K562 (cell line): Measurements from ENCODE around the gene PYGO2. TPM values are rescaled to one million over a fixed set of nuclear protein-coding genes. Genes with fewer than 3 reads are reported as not detected.

Experiments
- AFF1 ChIP-seq, 2 experiments: fragments of 450-650 bp; IDR thresholded peaks; 2 replicates each; pipeline ENCODE4 v1.6.1; 2018; ENCODE audit warnings: mild to moderate bottlenecking in 2 of 2, low read depth in 1 of 2; ENCODE audit not compliant: partially characterized antibody in 2 of 2
- BCLAF1 ChIP-seq, 2 experiments: fragments of 450-650 bp in 1 of 2; IDR thresholded peaks; 2 replicates each; pipeline ENCODE4 v1.6.1; 2011 to 2017; ENCODE audit warnings: low read depth in 2 of 2, antibody characterized with exemption in 1 of 2, borderline replicate concordance in 1 of 2, low read length in 1 of 2, mild to moderate bottlenecking in 1 of 2, mixed read lengths in 1 of 2; ENCODE audit not compliant: control insufficient read depth in 1 of 2
- FOXK2 ChIP-seq, 2 experiments: fragments of 450-650 bp; IDR thresholded peaks in 1 of 2; conservative IDR thresholded peaks in 1 of 2; 2 replicates each; pipeline ENCODE4 v1.6.1; 2016; ENCODE audit warnings: low read depth in 2 of 2, mild to moderate bottlenecking in 1 of 2
- HMGXB4 ChIP-seq: sonication (generic); formaldehyde crosslinking; IDR thresholded peaks from 2 replicates; pipeline ENCODE4 v1.8.1; 2023; ENCODE audit warnings: mild to moderate bottlenecking, missing genetic modification reagents
- MXI1 ChIP-seq: IDR thresholded peaks from 2 replicates; pipeline ENCODE4 v1.6.1; 2011; ENCODE audit warnings: low read depth, mild to moderate bottlenecking, improper control_type of control experiment, low read length
- NR2C2 ChIP-seq, 2 experiments: fragments of 200-800 bp in 1 of 2; sonication (Bioruptor generic) in 1 of 2; sonication (generic) in 1 of 2; formaldehyde crosslinking in 1 of 2; IDR thresholded peaks; 2 replicates each; pipeline versions ENCODE4 v1.6.1 to v1.8.0; 2016 to 2022; ENCODE audit warnings: mild to moderate bottlenecking in 1 of 2, missing compliant biosample characterization in 1 of 2, missing genetic modification characterization in 1 of 2, missing genetic modification reagents in 1 of 2
- SIN3A ChIP-seq, 2 experiments: fragments of 150-350 bp in 1 of 2; IDR thresholded peaks; 2 replicates each; pipeline ENCODE4 v1.6.1; 2011 to 2016; ENCODE audit warnings: borderline replicate concordance in 2 of 2, low read depth in 2 of 2, low read length in 2 of 2, mild to moderate bottlenecking in 2 of 2, moderate library complexity in 2 of 2; ENCODE audit not compliant: control insufficient read depth in 1 of 2
- TAF9B ChIP-seq: fragments of 450-650 bp; IDR thresholded peaks from 2 replicates; pipeline ENCODE4 v1.6.1; 2018; ENCODE audit warnings: mild to moderate bottlenecking; ENCODE audit not compliant: partially characterized antibody
- TFAP4 ChIP-seq: sonication (generic); formaldehyde crosslinking; IDR thresholded peaks from 2 replicates; pipeline ENCODE4 v1.8.0; 2022; ENCODE audit warnings: missing genetic modification reagents, mild to moderate bottlenecking, moderate library complexity, borderline replicate concordance
- TOE1 ChIP-seq, 2 experiments: fragments of 450-650 bp in 1 of 2; sonication (generic) in 1 of 2; formaldehyde crosslinking in 1 of 2; IDR thresholded peaks; 2 replicates each; pipeline versions ENCODE4 v1.7.1 to v1.8.0; 2016 to 2022; ENCODE audit warnings: borderline replicate concordance in 2 of 2, mild to moderate bottlenecking in 2 of 2, antibody characterized with exemption in 1 of 2, inconsistent platforms in 1 of 2, low read depth in 1 of 2, missing genetic modification reagents in 1 of 2, moderate library complexity in 1 of 2
- polyA plus RNA-seq, 8 experiments: library from polyadenylated mRNA; depleted of rRNA in 4 of 8; stranded (reverse) in 5 of 8; unstranded in 3 of 8; fragments of >200 nt; fragmentation: Nextera tagmentation in 2 of 8; fragmentation: Illumina TruSeq in 1 of 8; extraction: Ambion mirVana in 2 of 8; extraction: Trizol in 1 of 8; gene quantifications; 2 replicates each; pipeline versions ENCODE4 v1.2.1 to v1.2.3, GENCODE V29; 2011 to 2014; ENCODE audit warnings: inconsistent platforms in 1 of 8, missing spikeins in 1 of 8
- total RNA-seq, 7 experiments: library from RNA; depleted of rRNA in 6 of 7; stranded (reverse); fragments of >200 nt in 6 of 7; fragmentation: Illumina TruSeq in 2 of 7; extraction: Trizol in 2 of 7; gene quantifications; 2 replicates each; pipeline versions ENCODE4 v1.2.1 to v1.2.3, GENCODE V29; 2011 to 2021; ENCODE audit warnings: low replicate concordance in 1 of 7

PYGO2 gene
- total and polyA plus RNA-seq, 9 of the 15 experiments (the other 6 are each of a cell fraction or from before 2014, with no cell fraction given): 8.3 to 36.2 (median 18.2) TPM

GRCh38 chr1:155001675-155002463 lies 40.3 kb upstream of the PYGO2 start (continued):
- TF ChIP-seq TAF9B: peak; percentile 63
- TF ChIP-seq TOE1 (IDR thresholded peaks at IDR 0.05; ENCODE audit: borderline replicate concordance): peak; percentile 97
- no peak for TF ChIP-seq TOE1 (CRISPR knock-in tag; IDR thresholded peaks at IDR 0.05; ENCODE audit: borderline replicate concordance, low read depth)
- peak; percentile 42 to 46; a peak in 1 of 4 replicates for TF ChIP-seq FOXK2 (conservative IDR thresholded peaks at IDR 0.05 in 1 of 2, IDR thresholded peaks at IDR 0.05 in 1 of 2; ENCODE audit: low read depth in 2 of 2)
- TF ChIP-seq HMGXB4: no peak
- peak in 1 of 2 experiments; percentile 96 for TF ChIP-seq AFF1 (IDR thresholded peaks at IDR 0.05; ENCODE audit: low read depth in 1 of 2, partially characterized antibody in 2 of 2)
- TF ChIP-seq SIN3A (IDR thresholded peaks at IDR 0.05; ENCODE audit: borderline replicate concordance in 2 of 2, control insufficient read depth in 1 of 2, low read depth in 2 of 2, low read length in 2 of 2): peak in 1 of 2 experiments; percentile 15; a peak in 1 of 4 replicates
- no peak for TF ChIP-seq NR2C2 (CRISPR knock-in tag; IDR thresholded peaks at IDR 0.05)
- TF ChIP-seq NR2C2 (tag; IDR thresholded peaks at IDR 0.05): peak; percentile 26; the same call in 1 of the 2 replicates
- peak; percentile 62; the same call in 1 of the 2 replicates for TF ChIP-seq TFAP4 (CRISPR knock-in tag)
- peak; percentile 26; the same call in 1 of the 2 replicates for TF ChIP-seq MXI1
- TF ChIP-seq BCLAF1 (IDR thresholded peaks at IDR 0.05; ENCODE audit: borderline replicate concordance in 1 of 2, control insufficient read depth in 1 of 2, low read depth in 2 of 2, low read length in 1 of 2): no peak
